Measurements from ENCODE around the gene PERP. TPM values are rescaled to one million over a fixed set of nuclear protein-coding genes. Genes with fewer than 3 reads are reported as not detected.
A peak's percentile ranks its signal among the peaks of the same experiment; 100 is the strongest.
"Not testable (repeated sequence)": the region's sequence is repeated elsewhere in the genome, so short reads cannot be mapped to it uniquely, and the experiment has no call there.

Gene PERP
- total RNA-seq, 4 donors from 2014 or later: 7.4 to 84.8 (median 46.2) TPM

GRCh38 chr6:138129190-138129589 lies 22.0 kb upstream of the PERP start:
- TF ChIP-seq POLR2A (IDR thresholded peaks at IDR 0.05) (no peak), CTCF (IDR thresholded peaks at IDR 0.05) (peak in 1 of 6 experiments; percentile 9)
- H3K27me3 ChIP-seq: no peaks in the 10 kb centered on the region
- no peaks in the 10 kb centered on the region for H3K9me3 ChIP-seq
- H3K4me3 ChIP-seq: no peak overlapping the region
- no peaks in the 10 kb centered on the region for H3K4me1 ChIP-seq
- no peak for DNase-seq
- no peak overlapping the region for H3K27ac ChIP-seq
- H3K36me3 ChIP-seq: no peaks in the 10 kb centered on the region

- no peaks in the 10 kb centered on the region for H3K36me3 ChIP-seq
- H3K27me3 ChIP-seq: no peaks in the 10 kb centered on the region
- no peaks in the 10 kb centered on the region for H3K4me1 ChIP-seq
- no peak overlapping the region for H3K4me3 ChIP-seq
- H3K9me3 ChIP-seq: no peaks in the 10 kb centered on the region
- H3K27ac ChIP-seq: no peak overlapping the region
- DNase-seq: no peak
- TF ChIP-seq POLR2A (IDR thresholded peaks at IDR 0.05) (no peak), CTCF (IDR thresholded peaks at IDR 0.05) (no peak)
Measured at GRCh38 chr6:138128096-138128495, 20.9 kb upstream of the PERP start.

DNA sequence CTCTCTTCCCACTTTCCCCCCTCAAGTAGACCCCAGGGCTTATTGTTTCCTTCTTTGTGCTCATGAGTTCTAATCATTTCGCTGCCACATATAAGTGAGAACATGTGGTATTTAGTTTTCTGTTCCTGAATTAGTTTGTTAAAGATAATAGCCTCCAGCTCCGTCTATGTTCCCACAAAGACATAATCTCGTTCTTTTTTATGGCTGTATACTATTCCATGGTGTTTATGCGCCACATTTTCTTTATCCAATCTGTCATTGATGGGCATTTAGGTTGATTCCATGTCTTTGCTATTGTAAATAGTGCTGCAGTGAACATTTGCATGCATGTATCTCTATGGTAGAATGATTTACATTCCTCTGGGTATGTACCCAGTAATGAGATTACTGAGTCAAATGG lies 16.9 kb upstream of the PERP start:
- no peak for DNase-seq
- no peak overlapping the region for H3K27ac ChIP-seq
- no peaks in the 10 kb centered on the region for H3K36me3 ChIP-seq
- TF ChIP-seq CTCF (IDR thresholded peaks at IDR 0.05) (no peak), POLR2A (IDR thresholded peaks at IDR 0.05) (no peak)
- H3K4me3 ChIP-seq: no peak overlapping the region
- H3K9me3 ChIP-seq: no peaks in the 10 kb centered on the region
- H3K4me1 ChIP-seq: no peaks in the 10 kb centered on the region
- no peaks in the 10 kb centered on the region for H3K27me3 ChIP-seq

DNA sequence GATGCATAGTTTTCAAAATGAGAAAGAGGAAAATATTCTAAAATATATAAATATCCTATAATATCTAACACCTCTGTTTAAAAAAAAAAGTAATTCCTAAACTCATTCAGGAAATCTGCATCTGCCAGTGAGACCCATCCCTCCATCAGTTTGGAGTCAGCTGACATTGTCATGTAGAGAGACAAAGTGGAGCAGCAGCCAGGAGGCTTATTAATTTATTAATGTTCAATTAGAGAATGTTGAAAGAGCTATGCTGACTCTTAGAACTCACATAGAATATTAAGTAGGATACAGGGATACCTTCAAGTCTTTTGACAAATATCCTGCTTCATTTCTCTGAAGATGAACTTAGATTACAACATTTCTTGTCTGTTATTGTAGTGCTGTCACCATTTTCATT lies 12.8 kb upstream of the PERP start:
- Histone ChIP-seq H3K36me3 (no peaks in the 10 kb centered on the region), H3K4me3 (no peak overlapping the region), H3K9me3 (no peaks in the 10 kb centered on the region), H3K4me1 (no peaks in the 10 kb centered on the region), H3K27ac (no peak overlapping the region), H3K27me3 (no peaks in the 10 kb centered on the region)
- no peak for DNase-seq
- no peak for TF ChIP-seq CTCF (IDR thresholded peaks at IDR 0.05)
- no peak for TF ChIP-seq POLR2A (IDR thresholded peaks at IDR 0.05)

DNA sequence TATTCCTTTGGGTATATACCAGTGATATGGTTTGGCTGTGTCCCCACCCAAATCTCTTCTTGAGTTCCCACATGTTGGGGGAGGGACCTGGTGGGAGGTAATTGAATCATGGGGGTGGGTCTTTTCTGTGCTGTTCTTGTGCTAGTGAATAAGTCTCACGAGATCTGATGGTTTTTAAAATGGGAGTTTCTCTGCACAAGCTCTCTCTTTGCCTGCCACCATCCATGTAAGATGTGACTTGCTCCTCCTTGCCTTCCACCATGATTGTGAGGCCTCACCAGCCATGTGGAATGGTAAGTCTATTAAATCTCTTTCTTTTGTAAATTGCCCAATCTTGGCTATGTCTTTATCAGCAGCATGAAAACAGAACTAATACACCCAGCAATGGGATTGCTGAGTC lies 12.0 kb upstream of the PERP start:
- H3K27ac ChIP-seq, H3K4me1 ChIP-seq, H3K4me3 ChIP-seq, H3K36me3 ChIP-seq, H3K27me3 ChIP-seq, DNase-seq, H3K9me3 ChIP-seq: not testable (repeated sequence)

- Histone ChIP-seq H3K4me3 (no peak overlapping the region), H3K9me3 (no peaks in the 10 kb centered on the region), H3K27ac (no peak overlapping the region), H3K27me3 (no peaks in the 10 kb centered on the region), H3K4me1 (no peaks in the 10 kb centered on the region), H3K36me3 (no peaks in the 10 kb centered on the region)
- TF ChIP-seq CTCF (IDR thresholded peaks at IDR 0.05) (no peak), POLR2A (IDR thresholded peaks at IDR 0.05) (no peak)
- DNase-seq: no peak
Measured at GRCh38 chr6:138117376-138117914, 10.2 kb upstream of the PERP start.
